Activated CD8-positive, alpha-beta T cell treated with anti-CD3 and anti-CD28 coated beads for 36 hours (primary cell): ENCODE data around the gene NRN1. TPM values are rescaled to one million over a fixed set of nuclear protein-coding genes. Genes with fewer than 3 reads are reported as not detected.
"Not testable (repeated sequence)": the region's sequence is repeated elsewhere in the genome, so short reads cannot be mapped to it uniquely, and the experiment has no call there.

Experiments used
- ATAC-seq: fragments of 200-7000 bp; cut with Tn5 transposase; one replicate; pipeline ENCODE4 v1.10.0; 2021; ENCODE audit warnings: mild to moderate bottlenecking, moderate library complexity
- CTCF ChIA-PET: fragments of 350-600 bp; sonication (Branson Sonifier 250); formaldehyde crosslinking; loops from one replicate; lab custom pipeline; 2021; ENCODE audit warnings: antibody characterized with exemption; lab: Charles Lee
- POLR2A ChIA-PET: fragments of 350-600 bp; sonication (Branson Sonifier 250); formaldehyde crosslinking; loops from one replicate; lab custom pipeline; 2021; ENCODE audit warnings: antibody characterized with exemption; lab: Charles Lee
- DNase-seq: peaks from one replicate; pipeline ENCODE4 v3.0.0-alpha.2; 2020
- H3K27ac Mint-ChIP-seq: one replicate; pipeline ENCODE4 v1.8.0; 2021; ENCODE audit warnings: mild to moderate bottlenecking, mixed read lengths
- H3K27me3 Mint-ChIP-seq: one replicate; pipeline ENCODE4 v1.8.0; 2021; ENCODE audit warnings: mixed read lengths
- H3K36me3 Mint-ChIP-seq: one replicate; pipeline ENCODE4 v1.8.0; 2021; ENCODE audit warnings: low read depth, mixed read lengths
- H3K4me1 Mint-ChIP-seq: one replicate; pipeline ENCODE4 v1.8.0; 2021; ENCODE audit warnings: low read depth, mixed read lengths
- H3K4me3 Mint-ChIP-seq: one replicate; pipeline ENCODE4 v1.8.0; 2021; ENCODE audit warnings: mild to moderate bottlenecking, moderate library complexity, mixed read lengths
- H3K9me3 Mint-ChIP-seq: one replicate; pipeline ENCODE4 v1.8.0; 2021; ENCODE audit warnings: mixed read lengths
- intact Hi-C: fragments of 100-400 bp; cut with micrococcal nuclease; formaldehyde crosslinking; loops from one replicate; pipeline ENCODE4 v1.10.0; 2022
- total RNA-seq, 2 experiments: library from RNA; stranded (reverse); gene quantifications; one replicate each; pipeline ENCODE4 v1.2.3, GENCODE V29; 2021
- TF ChIP-seq, protein P1 (sequence below): fragments of 200-600 bp; IDR thresholded peaks from one replicate; pipeline ENCODE4 v1.8.0; 2022; ENCODE audit warnings: antibody characterized with exemption, mild to moderate bottlenecking

The NRN1 gene
- total RNA-seq, 2 experiments from 2014 or later = 5.9 to 7.1 TPM

GRCh38 chr6:6022841-6023240 is 16.1 kb upstream of the NRN1 start:
- TF ChIP-seq, protein P1, sequence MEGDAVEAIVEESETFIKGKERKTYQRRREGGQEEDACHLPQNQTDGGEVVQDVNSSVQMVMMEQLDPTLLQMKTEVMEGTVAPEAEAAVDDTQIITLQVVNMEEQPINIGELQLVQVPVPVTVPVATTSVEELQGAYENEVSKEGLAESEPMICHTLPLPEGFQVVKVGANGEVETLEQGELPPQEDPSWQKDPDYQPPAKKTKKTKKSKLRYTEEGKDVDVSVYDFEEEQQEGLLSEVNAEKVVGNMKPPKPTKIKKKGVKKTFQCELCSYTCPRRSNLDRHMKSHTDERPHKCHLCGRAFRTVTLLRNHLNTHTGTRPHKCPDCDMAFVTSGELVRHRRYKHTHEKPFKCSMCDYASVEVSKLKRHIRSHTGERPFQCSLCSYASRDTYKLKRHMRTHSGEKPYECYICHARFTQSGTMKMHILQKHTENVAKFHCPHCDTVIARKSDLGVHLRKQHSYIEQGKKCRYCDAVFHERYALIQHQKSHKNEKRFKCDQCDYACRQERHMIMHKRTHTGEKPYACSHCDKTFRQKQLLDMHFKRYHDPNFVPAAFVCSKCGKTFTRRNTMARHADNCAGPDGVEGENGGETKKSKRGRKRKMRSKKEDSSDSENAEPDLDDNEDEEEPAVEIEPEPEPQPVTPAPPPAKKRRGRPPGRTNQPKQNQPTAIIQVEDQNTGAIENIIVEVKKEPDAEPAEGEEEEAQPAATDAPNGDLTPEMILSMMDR = peak; percentile 18
- H3K36me3 Mint-ChIP-seq, H3K9me3 Mint-ChIP-seq, DNase-seq, POLR2A ChIA-PET, ATAC-seq, H3K4me1 Mint-ChIP-seq, CTCF ChIA-PET, H3K4me3 Mint-ChIP-seq, intact Hi-C loops, H3K27ac Mint-ChIP-seq: not testable (repeated sequence)
- H3K27me3 Mint-ChIP-seq = peaks cover 45% of the 10 kb centered on the region

DNA sequence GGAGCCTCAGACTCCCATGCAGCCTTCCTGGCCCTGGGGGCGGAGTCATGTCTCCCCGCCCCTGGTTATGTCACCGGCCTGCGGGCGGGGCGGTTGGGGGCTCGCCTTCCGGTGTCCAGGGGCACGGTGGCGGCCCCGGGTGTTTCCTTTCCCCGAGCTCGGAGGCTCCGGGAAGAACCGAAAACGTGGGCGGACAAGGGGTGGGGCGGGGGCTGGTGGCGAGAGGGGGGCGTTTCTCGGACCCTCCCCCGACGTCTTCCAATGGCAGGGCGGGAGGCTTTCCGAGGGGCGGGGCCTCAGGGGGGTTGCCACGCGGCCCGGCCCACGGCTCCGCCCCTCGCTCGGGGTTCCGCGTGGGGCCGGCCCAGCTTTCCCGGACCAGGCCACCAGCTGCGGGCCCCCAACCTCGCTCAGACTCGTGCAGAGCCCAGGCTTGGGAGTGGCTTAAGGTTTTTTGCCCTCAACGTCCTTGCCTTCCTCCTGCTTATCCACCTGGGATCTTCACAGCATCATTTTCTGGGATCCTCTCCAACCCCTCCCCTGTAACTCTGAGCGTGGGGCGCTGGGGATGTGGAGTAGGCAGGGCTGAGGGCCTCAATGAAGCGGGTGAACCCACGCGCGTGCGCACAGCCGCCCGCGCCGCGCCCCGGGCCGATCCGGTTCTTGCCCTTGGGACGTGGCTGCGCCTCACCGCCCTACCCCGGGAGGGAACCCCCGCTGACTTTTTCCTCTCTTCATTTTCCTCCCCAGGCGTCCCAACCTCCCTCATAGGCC is 2.1 kb upstream of the NRN1 start:
- ATAC-seq = peak; percentile 67
- POLR2A ChIA-PET = no interaction called here
- peak overlapping the region; percentile 85 for H3K27ac Mint-ChIP-seq
- H3K4me3 Mint-ChIP-seq = peak overlapping the region; percentile 79
- peaks cover 2% of the 10 kb centered on the region for H3K36me3 Mint-ChIP-seq
- DNase-seq = peak; percentile 80
- intact Hi-C loops = no loop called here
- no peaks in the 10 kb centered on the region for H3K9me3 Mint-ChIP-seq
- CTCF ChIA-PET = interaction anchor here (0.8 to 3.2 kb wide), 3 partner anchors 13 to 14 kb away, joined by 3 to 18 read pairs (median 3); no protein-coding TSS in a partner anchor
- peaks cover 38% of the 10 kb centered on the region for H3K4me1 Mint-ChIP-seq
- H3K27me3 Mint-ChIP-seq = peaks cover 62% of the 10 kb centered on the region
- TF ChIP-seq, protein P1 = no peak

- Mint-ChIP-seq H3K27me3 (peaks cover 64% of the 10 kb centered on the region), H3K9me3 (no peaks in the 10 kb centered on the region), H3K4me1 (peaks cover 41% of the 10 kb centered on the region), H3K27ac (peak overlapping the region; percentile 85), H3K4me3 (peak overlapping the region; percentile 79), H3K36me3 (peaks cover 2% of the 10 kb centered on the region)
- TF ChIP-seq, protein P1 = no peak
- POLR2A ChIA-PET = interaction anchor here (0.8 kb wide), 1 partner anchor 537 kb away, joined by 3 read pairs; no protein-coding TSS in a partner anchor
- DNase-seq (no peak), ATAC-seq (peak; percentile 11)
- intact Hi-C loops = no loop called here
- CTCF ChIA-PET = interaction anchor here (0.6 to 3.2 kb wide), 4 partner anchors 13 to 155 kb away, joined by 3 to 18 read pairs (median 3); no protein-coding TSS in a partner anchor
Measured at GRCh38 chr6:6008089-6008647, 1.4 kb upstream of the NRN1 start.

GRCh38 chr6:6007366-6008088 is 802 bp upstream of the NRN1 start:
- ChIA-PET POLR2A (interaction anchor here (0.6 to 1.2 kb wide), 3 partner anchors 12 to 539 kb away, joined by 3 read pairs; no protein-coding TSS in a partner anchor), CTCF (interaction anchor here (0.6 to 3.2 kb wide), 7 partner anchors 9 to 416 kb away, joined by 3 to 18 read pairs (median 3); no protein-coding TSS in a partner anchor)
- TF ChIP-seq, protein P1 = peak; percentile 30
- H3K4me3 Mint-ChIP-seq = peak overlapping the region; percentile 79
- intact Hi-C loops = no loop called here
- H3K27me3 Mint-ChIP-seq = peaks cover 68% of the 10 kb centered on the region
- no peaks in the 10 kb centered on the region for H3K9me3 Mint-ChIP-seq
- H3K27ac Mint-ChIP-seq = peak overlapping the region; percentile 85
- H3K4me1 Mint-ChIP-seq = peaks cover 48% of the 10 kb centered on the region
- DNase-seq (peak; percentile 75), ATAC-seq (peak; percentile 56)
- H3K36me3 Mint-ChIP-seq = peaks cover 4% of the 10 kb centered on the region
